ENCODE results near the gene RAB5IF. TPM values are rescaled to one million over a fixed set of nuclear protein-coding genes. Genes with fewer than 3 reads are reported as not detected.
"Not testable (repeated sequence)": the region's sequence is repeated elsewhere in the genome, so short reads cannot be mapped to it uniquely, and the experiment has no call there.

RAB5IF gene, protein sequence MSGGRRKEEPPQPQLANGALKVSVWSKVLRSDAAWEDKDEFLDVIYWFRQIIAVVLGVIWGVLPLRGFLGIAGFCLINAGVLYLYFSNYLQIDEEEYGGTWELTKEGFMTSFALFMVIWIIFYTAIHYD
- polyA plus RNA-seq (2013, experiment 1 of 2): 138 TPM
- 147 TPM for polyA plus RNA-seq (2013, experiment 2 of 2)

DNA sequence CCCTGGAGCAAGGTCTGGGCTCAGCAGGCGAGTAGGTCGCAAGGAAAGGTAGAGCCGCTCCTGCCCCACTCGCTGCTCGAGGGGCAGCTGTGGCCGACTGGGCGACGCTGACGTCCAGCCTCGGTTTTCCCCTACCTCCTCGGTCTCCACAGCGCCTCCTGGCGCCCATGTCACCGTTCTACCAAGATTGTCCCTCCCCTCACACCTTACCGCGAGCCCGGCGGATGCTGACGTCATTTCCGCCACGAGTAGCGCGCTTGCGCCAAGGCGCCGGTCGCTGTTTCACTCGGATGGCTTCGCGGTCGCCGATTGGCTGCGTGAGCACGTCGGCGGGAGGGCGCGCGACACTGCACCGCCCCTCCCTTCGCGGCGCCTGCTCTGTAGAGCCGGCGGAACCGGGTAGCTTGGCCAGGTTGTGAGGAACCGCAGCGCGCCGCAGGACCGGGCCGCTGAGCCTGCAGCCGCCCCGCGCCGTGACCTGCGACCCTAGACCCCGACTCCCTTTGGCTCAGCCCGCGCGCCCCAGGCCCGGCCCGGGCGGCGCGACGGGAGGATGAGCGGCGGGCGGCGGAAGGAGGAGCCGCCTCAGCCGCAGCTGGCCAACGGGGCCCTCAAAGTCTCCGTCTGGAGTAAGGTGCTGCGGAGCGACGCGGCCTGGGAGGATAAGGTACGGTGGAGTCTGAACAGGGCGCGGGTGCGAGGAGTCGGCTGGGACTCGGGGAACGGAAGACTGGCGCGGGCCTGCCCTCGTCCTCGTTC lies at the start of gene RAB5IF:
TSS of gene RAB5IF (plus strand) at position 381 of the 759 bp plus-strand sequence. CDS start at position 554, 173 bp downstream.
- Histone ChIP-seq H2AFZ (ENCODE audit: low read depth, low read length) (peak within 1 kb of the TSS; percentile 47), H2BK120ac (ENCODE audit: low read depth, low read length) (peak within 1 kb of the TSS; percentile 42), H3K4me3 (ENCODE audit: insufficient read depth in 1 of 2, low read depth in 1 of 2, low read length in 2 of 2) (peak within 1 kb of the TSS; percentile 97 to 99), H4K8ac (ENCODE audit: low read length) (peak within 1 kb of the TSS; percentile 99), H3K79me1 (replicated peaks; ENCODE audit: low read length, poor library complexity, severe bottlenecking) (peaks cover 1% of the 10 kb centered on the region), H3K18ac (ENCODE audit: low read depth in 1 of 2, low read length in 2 of 2) (peak within 1 kb of the TSS; percentile 91 to 96), H3K9ac (ENCODE audit: low read length) (peak within 1 kb of the TSS; percentile 92), H3K9me3 (ENCODE audit: control insufficient read depth, low read length) (no peaks in the 10 kb centered on the region), H3K27ac (ENCODE audit: low read length, poor library complexity, severe bottlenecking) (peak within 1 kb of the TSS; percentile 44), H4K91ac (ENCODE audit: low read length) (peak within 1 kb of the TSS; percentile 73), H2BK15ac (ENCODE audit: low read depth, poor library complexity, severe bottlenecking) (peak within 1 kb of the TSS; percentile 12), H2AK5ac (ENCODE audit: low read length, severe bottlenecking) (no peak within 1 kb of the TSS), H3K4me2 (ENCODE audit: low read length, poor library complexity, severe bottlenecking) (peak within 1 kb of the TSS; percentile 76), H3K4me1 (ENCODE audit: control insufficient read depth, insufficient read depth, low read depth, low read length) (peaks cover 9% of the 10 kb centered on the region), H3K14ac (ENCODE audit: low read length in 2 of 2) (peak within 1 kb of the TSS in 1 of 2 experiments; percentile 53), H2BK5ac (ENCODE audit: low read depth, low read length, poor library complexity, severe bottlenecking) (peak within 1 kb of the TSS; percentile 53), H2BK12ac (ENCODE audit: low read length in 2 of 2) (peak within 1 kb of the TSS in 1 of 2 experiments; percentile 21), H3K36me3 (ENCODE audit: control insufficient read depth in 1 of 2, insufficient read depth in 2 of 2, low read depth in 1 of 2, low read length in 2 of 2) (peaks cover 27 to 29% of the 10 kb centered on the region in 2 experiments), H3K23ac (ENCODE audit: low read length in 2 of 2) (peak within 1 kb of the TSS in 1 of 2 experiments; percentile 86), H3K27me3 (ENCODE audit: control insufficient read depth in 1 of 2, insufficient read depth in 1 of 2, low read length in 2 of 2) (no peaks in the 10 kb centered on the region), H3K4ac (ENCODE audit: low read depth in 1 of 2, low read length in 2 of 2) (peak within 1 kb of the TSS; percentile 57 to 98)
- WGBS: under 1% methylated on average over 63 of the region's 90 CpGs
- DNase-seq: peak; percentile 98

DNA sequence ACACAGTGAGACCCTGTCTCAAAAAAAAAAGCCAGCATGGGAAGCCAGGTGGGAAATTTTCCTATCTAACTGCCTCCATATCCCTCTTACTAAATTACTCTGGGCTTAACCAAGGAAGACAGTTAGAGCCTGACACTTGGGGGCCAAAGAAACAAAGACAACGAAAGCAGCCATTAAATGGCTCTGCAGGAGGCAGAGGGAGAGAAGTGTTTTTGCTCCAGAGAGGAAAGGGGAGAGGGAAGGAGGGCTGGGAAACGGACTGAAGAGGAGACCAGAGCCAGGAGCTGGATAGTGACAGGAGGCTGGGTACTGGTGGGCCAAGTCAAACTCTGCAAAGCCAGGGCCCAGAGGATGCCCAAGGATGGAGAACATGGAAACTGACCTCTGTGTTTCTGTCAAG lies 42.9 kb upstream of the RAB5IF start:
- 48% methylated on average over 2 of the region's 2 CpGs for WGBS
- Histone ChIP-seq H3K4me1 (ENCODE audit: control insufficient read depth, insufficient read depth, low read depth, low read length) (no peaks in the 10 kb centered on the region), H2AFZ (ENCODE audit: low read depth, low read length) (no peak overlapping the region), H3K4me3 (ENCODE audit: insufficient read depth in 1 of 2, low read depth in 1 of 2, low read length in 2 of 2) (no peak overlapping the region), H3K79me1 (replicated peaks; ENCODE audit: low read length, poor library complexity, severe bottlenecking) (peaks cover 4% of the 10 kb centered on the region), H3K9ac (ENCODE audit: low read length) (no peak overlapping the region), H2BK12ac (ENCODE audit: low read length in 2 of 2) (no peak overlapping the region), H3K4me2 (ENCODE audit: low read length, poor library complexity, severe bottlenecking) (no peak overlapping the region), H3K14ac (ENCODE audit: low read length in 2 of 2) (no peak overlapping the region), H2BK5ac (ENCODE audit: low read depth, low read length, poor library complexity, severe bottlenecking) (no peak overlapping the region), H3K23ac (ENCODE audit: low read length in 2 of 2) (no peak overlapping the region), H2BK15ac (ENCODE audit: low read depth, poor library complexity, severe bottlenecking) (no peak overlapping the region), H4K8ac (ENCODE audit: low read length) (no peak overlapping the region), H3K27me3 (ENCODE audit: control insufficient read depth in 1 of 2, insufficient read depth in 1 of 2, low read length in 2 of 2) (peaks cover 0 to 9% of the 10 kb centered on the region in 2 experiments), H4K91ac (ENCODE audit: low read length) (no peak overlapping the region), H3K9me3 (ENCODE audit: control insufficient read depth, low read length) (peaks cover 21% of the 10 kb centered on the region), H2AK5ac (ENCODE audit: low read length, severe bottlenecking) (no peak overlapping the region), H2BK120ac (ENCODE audit: low read depth, low read length) (no peak overlapping the region), H3K36me3 (ENCODE audit: control insufficient read depth in 1 of 2, insufficient read depth in 2 of 2, low read depth in 1 of 2, low read length in 2 of 2) (no peaks in the 10 kb centered on the region), H3K18ac (ENCODE audit: low read depth in 1 of 2, low read length in 2 of 2) (no peak overlapping the region), H3K4ac (ENCODE audit: low read depth in 1 of 2, low read length in 2 of 2) (no peak overlapping the region), H3K27ac (ENCODE audit: low read length, poor library complexity, severe bottlenecking) (no peak overlapping the region)
- DNase-seq: no peak

DNA sequence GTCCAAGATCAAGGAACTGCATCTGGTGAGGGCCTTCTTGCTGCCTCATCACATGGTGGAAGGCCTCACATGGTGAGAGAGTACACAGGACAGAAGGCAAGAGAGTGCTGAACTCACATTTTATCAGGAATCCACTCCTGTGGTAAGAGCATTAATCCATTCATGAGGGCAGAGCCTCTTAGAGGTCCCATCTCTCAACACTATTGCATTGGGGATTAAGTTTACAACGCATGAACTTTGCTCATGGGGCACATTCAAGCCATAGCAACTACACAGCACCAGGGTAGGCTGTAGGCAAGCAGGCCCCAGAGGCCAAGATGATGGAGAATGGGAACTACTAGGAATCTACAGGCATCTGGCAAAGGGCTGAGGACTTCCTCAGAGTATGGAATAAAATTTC lies 42.2 kb upstream of the RAB5IF start:
- H2BK12ac ChIP-seq (ENCODE audit: low read length in 2 of 2): no peak overlapping the region
- no peak for DNase-seq
- no peak overlapping the region for H3K4ac ChIP-seq (ENCODE audit: low read depth in 1 of 2, low read length in 2 of 2)
- no peaks in the 10 kb centered on the region for H3K4me1 ChIP-seq (ENCODE audit: control insufficient read depth, insufficient read depth, low read depth, low read length)
- no peak overlapping the region for H2BK5ac ChIP-seq (ENCODE audit: low read depth, low read length, poor library complexity, severe bottlenecking)
- peaks cover 0 to 9% of the 10 kb centered on the region in 2 experiments for H3K27me3 ChIP-seq (ENCODE audit: control insufficient read depth in 1 of 2, insufficient read depth in 1 of 2, low read length in 2 of 2)
- H4K8ac ChIP-seq (ENCODE audit: low read length): no peak overlapping the region
- no peak overlapping the region for H2BK120ac ChIP-seq (ENCODE audit: low read depth, low read length)
- no peak overlapping the region for H4K91ac ChIP-seq (ENCODE audit: low read length)
- no peaks in the 10 kb centered on the region for H3K36me3 ChIP-seq (ENCODE audit: control insufficient read depth in 1 of 2, insufficient read depth in 2 of 2, low read depth in 1 of 2, low read length in 2 of 2)
- peaks cover 4% of the 10 kb centered on the region for H3K79me1 ChIP-seq (replicated peaks; ENCODE audit: low read length, poor library complexity, severe bottlenecking)
- no peak overlapping the region for H2BK15ac ChIP-seq (ENCODE audit: low read depth, poor library complexity, severe bottlenecking)
- no peak overlapping the region for H3K14ac ChIP-seq (ENCODE audit: low read length in 2 of 2)
- WGBS: 100% methylated on average over 1 of the region's 1 CpG
- H3K9ac ChIP-seq (ENCODE audit: low read length): no peak overlapping the region
- no peak overlapping the region for H2AFZ ChIP-seq (ENCODE audit: low read depth, low read length)
- H3K4me3 ChIP-seq (ENCODE audit: insufficient read depth in 1 of 2, low read depth in 1 of 2, low read length in 2 of 2): no peak overlapping the region
- no peak overlapping the region for H3K27ac ChIP-seq (ENCODE audit: low read length, poor library complexity, severe bottlenecking)
- H3K4me2 ChIP-seq (ENCODE audit: low read length, poor library complexity, severe bottlenecking): no peak overlapping the region
- no peak overlapping the region for H2AK5ac ChIP-seq (ENCODE audit: low read length, severe bottlenecking)
- H3K18ac ChIP-seq (ENCODE audit: low read depth in 1 of 2, low read length in 2 of 2): no peak overlapping the region
- peaks cover 21% of the 10 kb centered on the region for H3K9me3 ChIP-seq (ENCODE audit: control insufficient read depth, low read length)
- H3K23ac ChIP-seq (ENCODE audit: low read length in 2 of 2): no peak overlapping the region

DNA sequence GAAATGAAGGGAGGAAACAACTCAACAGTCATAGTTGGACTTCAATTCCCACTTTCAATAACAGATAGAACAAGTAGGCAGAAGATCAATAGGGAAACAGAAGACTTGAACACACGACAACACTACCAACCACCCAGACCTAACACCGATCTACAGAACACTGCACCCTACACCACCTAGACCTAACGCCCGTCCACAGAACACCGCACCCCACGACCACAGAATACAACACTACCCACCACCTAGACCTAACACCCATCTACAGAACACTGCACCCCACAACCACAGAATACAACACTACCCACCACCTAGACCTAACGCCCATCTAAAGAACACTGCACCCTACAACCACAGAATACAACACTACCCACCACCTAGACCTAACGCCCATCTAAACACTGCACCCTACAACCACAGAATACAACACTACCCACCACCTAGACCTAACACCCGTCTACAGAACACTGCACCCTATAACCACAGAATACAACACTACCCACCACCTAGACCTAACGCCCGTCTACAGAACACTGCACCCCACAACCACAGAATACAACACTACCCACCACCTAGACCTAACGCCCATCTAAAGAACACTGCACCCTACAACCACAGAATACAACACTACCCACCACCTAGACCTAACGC lies 41.4 kb upstream of the RAB5IF start:
- peaks cover 21% of the 10 kb centered on the region for H3K9me3 ChIP-seq (ENCODE audit: control insufficient read depth, low read length)
- H2AK5ac ChIP-seq (ENCODE audit: low read length, severe bottlenecking); H2BK12ac ChIP-seq (ENCODE audit: low read length in 2 of 2); H2BK15ac ChIP-seq (ENCODE audit: low read depth, poor library complexity, severe bottlenecking); H3K4me3 ChIP-seq (ENCODE audit: insufficient read depth in 1 of 2, low read depth in 1 of 2, low read length in 2 of 2); H3K4me1 ChIP-seq (ENCODE audit: control insufficient read depth, insufficient read depth, low read depth, low read length); H3K23ac ChIP-seq (ENCODE audit: low read length in 2 of 2); DNase-seq; H2BK120ac ChIP-seq (ENCODE audit: low read depth, low read length); H3K9ac ChIP-seq (ENCODE audit: low read length); H3K36me3 ChIP-seq (ENCODE audit: control insufficient read depth in 1 of 2, insufficient read depth in 2 of 2, low read depth in 1 of 2, low read length in 2 of 2); H3K4ac ChIP-seq (ENCODE audit: low read depth in 1 of 2, low read length in 2 of 2); H3K4me2 ChIP-seq (ENCODE audit: low read length, poor library complexity, severe bottlenecking); H3K27ac ChIP-seq (ENCODE audit: low read length, poor library complexity, severe bottlenecking); H3K27me3 ChIP-seq (ENCODE audit: control insufficient read depth in 1 of 2, insufficient read depth in 1 of 2, low read length in 2 of 2); H4K91ac ChIP-seq (ENCODE audit: low read length); H2BK5ac ChIP-seq (ENCODE audit: low read depth, low read length, poor library complexity, severe bottlenecking); H2AFZ ChIP-seq (ENCODE audit: low read depth, low read length); H3K18ac ChIP-seq (ENCODE audit: low read depth in 1 of 2, low read length in 2 of 2); H3K14ac ChIP-seq (ENCODE audit: low read length in 2 of 2); H4K8ac ChIP-seq (ENCODE audit: low read length); H3K79me1 ChIP-seq (replicated peaks; ENCODE audit: low read length, poor library complexity, severe bottlenecking): not testable (repeated sequence)
- 91% methylated on average over 13 of the region's 13 CpGs for WGBS

Data from mesenchymal stem cell (in vitro differentiated cells and primary cell).